Activated naive CD4-positive, alpha-beta T cell treated with anti-CD3 and anti-CD28 coated beads, Interleukin-2, amount 50 U/mL, for 16 hours (primary cell): ENCODE measurements around the gene PDE4D.
"Not testable (repeated sequence)": the region's sequence is repeated elsewhere in the genome, so short reads cannot be mapped to it uniquely, and the experiment has no call there.

Experiments
- DNase-seq: peaks from one replicate; pipeline ENCODE4 v3.0.0-alpha.2; 2020

The PDE4D gene

GRCh38 chr5:59497207-59497606, 396.3 kb downstream of the PDE4D start:
- no peak for DNase-seq

GRCh38 chr5:59496524-59497134, 396.9 kb downstream of the PDE4D start:
- no peak for DNase-seq

- no peak for DNase-seq
Observed at GRCh38 chr5:59491945-59492344, 401.6 kb downstream of the PDE4D start.

GRCh38 chr5:59489551-59489950, 404.0 kb downstream of the PDE4D start:
- DNase-seq = no peak

- DNase-seq = no peak
Observed at GRCh38 chr5:59487772-59488729, 405.5 kb downstream of the PDE4D start.

GRCh38 chr5:59487068-59487686, 406.3 kb downstream of the PDE4D start:
- no peak for DNase-seq

GRCh38 chr5:59486508-59486907, 407.0 kb downstream of the PDE4D start:
- no peak for DNase-seq

- DNase-seq = no peak
Observed at GRCh38 chr5:59485629-59486439, 407.7 kb downstream of the PDE4D start.

GRCh38 chr5:59485107-59485506, 408.4 kb downstream of the PDE4D start:
- no peak for DNase-seq

- no peak for DNase-seq
Observed at GRCh38 chr5:59484618-59485017, 408.9 kb downstream of the PDE4D start.

- no peak for DNase-seq
Observed at GRCh38 chr5:59483971-59484472, 409.5 kb downstream of the PDE4D start.

- no peak for DNase-seq
Observed at GRCh38 chr5:59479086-59479485, 414.4 kb downstream of the PDE4D start.

GRCh38 chr5:59474324-59474723, 419.2 kb downstream of the PDE4D start:
- DNase-seq = no peak

GRCh38 chr5:59473611-59474010, 419.9 kb downstream of the PDE4D start:
- DNase-seq = no peak

- no peak for DNase-seq
Observed at GRCh38 chr5:59471463-59471862, 422.1 kb downstream of the PDE4D start.

GRCh38 chr5:59467969-59468368, 425.6 kb downstream of the PDE4D start:
- DNase-seq = no peak

GRCh38 chr5:59466271-59466670, 427.3 kb downstream of the PDE4D start:
- no peak for DNase-seq

GRCh38 chr5:59464969-59465368, 428.6 kb downstream of the PDE4D start:
- DNase-seq = no peak

GRCh38 chr5:59463618-59464166, 429.8 kb downstream of the PDE4D start:
- DNase-seq = not testable (repeated sequence)

- DNase-seq = no peak
Observed at GRCh38 chr5:59462956-59463355, 430.6 kb downstream of the PDE4D start.

- DNase-seq = no peak
Observed at GRCh38 chr5:59460368-59461153, 433.0 kb downstream of the PDE4D start.
